Epidermal melanocyte (primary cell): ENCODE data around the gene CAPZB.
A peak's percentile ranks its signal among the peaks of the same experiment; 100 is the strongest.

Experiments
- DNase-seq: peaks from one replicate; pipeline ENCODE4 v3.0.0; 2011; ENCODE audit warnings: low spot score; ENCODE audit not compliant: insufficient read length

Gene CAPZB

DNA sequence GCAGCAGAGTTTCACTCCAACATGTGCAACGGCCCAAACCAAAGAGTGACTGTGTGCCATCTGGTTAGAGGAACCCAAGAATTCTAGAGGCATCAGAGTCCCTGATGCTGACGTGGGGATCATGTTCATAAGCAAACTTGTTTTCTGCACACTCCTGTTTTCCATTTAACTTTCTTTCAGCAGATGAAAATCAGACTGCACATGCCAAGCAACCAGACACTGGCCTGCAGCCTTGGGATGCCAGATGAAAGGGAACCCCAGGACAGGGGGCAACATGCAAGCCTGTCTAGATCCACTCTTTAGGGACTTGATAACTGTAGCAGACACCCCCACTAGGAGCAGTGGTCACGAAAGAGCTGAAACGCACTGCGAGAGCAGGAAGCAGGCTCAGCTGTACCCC lies 116.4 kb downstream of the CAPZB start:
- no peak for DNase-seq

DNA sequence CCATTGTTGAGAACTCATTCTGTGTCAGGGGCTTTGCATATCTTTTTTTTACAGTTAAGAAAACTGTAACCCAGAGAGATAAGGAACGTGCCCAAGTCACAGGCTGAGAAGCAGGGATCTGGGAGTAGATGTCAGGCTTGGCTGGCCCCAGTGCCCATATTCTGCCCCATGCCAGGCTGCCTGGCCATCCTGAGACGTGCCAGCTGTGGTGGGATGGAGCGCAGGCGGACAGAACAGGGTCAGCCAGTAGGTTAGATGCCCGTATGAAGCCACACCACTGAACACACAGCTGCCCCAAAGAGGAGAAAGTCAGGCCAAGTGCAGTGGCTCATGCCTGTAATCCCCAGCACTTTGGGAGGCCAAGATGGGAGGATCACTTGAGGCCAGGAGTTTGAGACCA lies 117.3 kb downstream of the CAPZB start:
- DNase-seq: no peak

GRCh38 chr1:19367584-19368041 lies 117.7 kb downstream of the CAPZB start:
- DNase-seq: no peak

DNA sequence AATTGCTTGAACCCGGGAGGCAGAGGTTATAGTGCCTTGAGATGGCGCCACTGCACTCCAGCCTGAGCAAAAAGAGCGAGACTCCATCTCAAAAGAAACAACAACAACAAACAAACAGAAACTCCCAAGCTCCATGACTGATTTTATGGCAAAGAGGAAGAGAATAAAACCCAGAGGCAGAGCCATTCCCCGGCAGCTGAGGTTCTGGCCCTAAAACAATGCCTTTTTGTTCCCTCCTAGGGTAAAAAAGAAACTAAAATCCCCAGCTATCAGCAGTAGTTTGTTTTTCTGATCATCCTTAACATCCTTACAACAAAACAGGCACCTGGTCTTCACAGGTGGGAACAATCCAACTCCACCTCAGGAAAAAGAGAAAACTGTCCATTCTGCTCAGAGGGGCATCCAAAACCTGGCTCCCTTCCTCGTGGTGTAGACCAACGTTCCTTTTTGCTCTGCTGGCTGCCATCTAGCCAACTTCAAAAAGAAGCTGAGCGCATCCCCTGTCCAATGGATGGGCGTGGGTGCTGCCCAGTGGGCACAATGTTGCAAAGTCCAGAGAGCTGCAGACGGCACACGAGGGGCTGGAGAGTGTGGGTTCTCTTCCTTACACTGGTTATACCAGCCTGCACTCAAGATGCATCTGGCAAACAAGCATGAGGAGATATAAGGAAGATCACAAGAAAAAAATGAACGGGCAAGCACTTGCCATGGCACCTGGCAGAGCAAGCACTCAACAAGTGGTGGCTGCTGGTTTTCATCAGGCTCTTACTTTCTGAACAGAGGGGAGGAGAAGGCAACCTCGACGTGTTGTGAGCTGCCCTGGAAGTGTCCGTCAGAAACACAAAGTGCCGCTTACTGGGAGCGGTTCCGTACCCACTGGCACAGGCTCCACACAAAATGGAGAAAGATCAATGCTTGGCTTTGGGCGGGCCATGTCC lies 118.5 kb downstream of the CAPZB start:
- peak; percentile 47 for DNase-seq

- no peak for DNase-seq
Measured at GRCh38 chr1:19365721-19366120, 119.6 kb downstream of the CAPZB start.

DNA sequence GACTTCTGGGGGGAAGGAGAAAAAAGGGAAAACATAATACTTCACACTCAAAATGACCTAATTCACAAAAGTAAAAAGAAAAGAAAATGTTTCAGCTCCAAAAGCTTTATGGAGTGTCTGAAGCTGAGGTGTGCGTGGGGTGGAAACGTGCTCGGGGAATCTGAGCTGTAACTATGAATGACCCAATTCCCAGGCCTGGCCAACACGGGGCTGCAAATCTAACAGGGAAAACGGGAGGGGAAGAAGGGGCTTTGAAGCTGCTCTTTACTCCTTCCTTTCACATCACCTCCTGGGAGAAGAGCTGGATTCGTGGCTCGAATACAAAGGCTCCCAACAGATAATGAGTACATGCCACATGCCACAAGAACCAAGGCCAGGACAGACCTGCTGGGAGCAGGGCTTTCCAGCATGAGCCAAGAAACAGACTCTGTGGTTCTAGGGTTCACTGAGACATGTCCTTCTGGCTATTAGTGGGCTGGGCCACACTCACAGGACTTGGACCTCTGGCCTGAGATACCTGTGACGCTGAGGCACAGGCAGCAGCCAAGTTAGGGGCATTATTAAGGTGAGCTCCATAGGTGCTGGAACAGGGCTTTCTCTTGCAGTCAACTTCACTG lies 121.7 kb downstream of the CAPZB start:
- DNase-seq: no peak

- no peak for DNase-seq
Measured at GRCh38 chr1:19361611-19362147, 123.7 kb downstream of the CAPZB start.

- DNase-seq: no peak
Measured at GRCh38 chr1:19360843-19361610, 124.3 kb downstream of the CAPZB start.

DNA sequence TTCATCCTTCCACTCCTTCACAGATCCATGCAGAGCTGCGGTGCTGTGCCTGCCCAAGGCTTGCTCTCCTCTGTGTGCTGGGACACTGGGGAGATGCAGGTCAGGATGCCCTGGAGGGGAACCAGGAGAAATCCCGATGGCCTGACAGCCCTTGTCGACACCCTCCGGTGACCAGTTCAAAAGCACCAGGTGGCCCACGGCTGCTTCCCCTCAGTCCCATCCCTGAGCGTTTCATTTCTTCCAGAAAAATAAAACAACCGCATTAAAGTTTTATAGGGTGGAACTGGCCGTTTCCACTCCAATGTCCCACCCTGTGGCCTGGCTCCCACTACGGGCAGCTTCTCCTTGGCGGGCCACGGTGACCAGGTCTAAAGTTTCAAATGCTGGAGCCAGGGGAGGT lies 124.9 kb downstream of the CAPZB start:
- no peak for DNase-seq

DNA sequence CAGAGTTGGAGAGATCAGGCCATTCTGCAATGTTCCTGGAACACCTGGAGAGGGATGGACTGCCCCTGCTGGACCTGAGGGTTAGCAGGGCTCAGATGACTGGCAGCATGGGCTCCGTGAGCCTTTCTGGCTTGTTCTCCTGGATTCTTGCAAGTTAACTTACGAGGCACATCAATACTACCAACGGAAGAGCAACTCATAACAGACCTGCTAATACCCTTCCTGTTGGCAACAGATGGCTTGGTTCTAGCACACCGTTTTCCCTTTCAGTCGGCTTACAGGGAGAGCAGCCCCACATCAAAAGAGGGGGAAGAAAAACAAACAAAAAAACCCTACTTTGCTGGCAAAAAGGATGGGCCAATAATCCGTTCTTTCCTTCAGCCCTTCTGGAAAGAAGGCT lies 125.3 kb downstream of the CAPZB start:
- no peak for DNase-seq

DNA sequence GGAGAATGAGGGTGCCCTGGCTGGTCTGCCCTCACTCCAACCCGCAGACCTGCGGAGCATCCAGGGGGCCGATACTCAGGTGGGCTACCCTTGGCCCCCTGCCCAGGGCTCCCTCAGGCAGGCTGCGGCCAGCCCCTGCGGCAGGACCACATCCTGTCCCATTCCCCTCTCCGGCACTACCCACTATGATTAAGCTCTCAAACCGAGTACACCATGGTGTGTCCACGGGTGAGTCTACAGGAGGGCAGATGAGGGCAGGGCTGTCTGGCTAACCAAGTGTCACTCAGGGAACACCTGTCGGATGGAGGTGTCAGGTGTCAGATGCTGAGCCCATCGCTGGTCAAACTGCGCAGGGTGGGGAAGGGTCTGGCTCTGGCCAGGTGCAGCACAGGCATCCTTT lies 126.0 kb downstream of the CAPZB start:
- no peak for DNase-seq

- no peak for DNase-seq
Measured at GRCh38 chr1:19358710-19359109, 126.6 kb downstream of the CAPZB start.

DNA sequence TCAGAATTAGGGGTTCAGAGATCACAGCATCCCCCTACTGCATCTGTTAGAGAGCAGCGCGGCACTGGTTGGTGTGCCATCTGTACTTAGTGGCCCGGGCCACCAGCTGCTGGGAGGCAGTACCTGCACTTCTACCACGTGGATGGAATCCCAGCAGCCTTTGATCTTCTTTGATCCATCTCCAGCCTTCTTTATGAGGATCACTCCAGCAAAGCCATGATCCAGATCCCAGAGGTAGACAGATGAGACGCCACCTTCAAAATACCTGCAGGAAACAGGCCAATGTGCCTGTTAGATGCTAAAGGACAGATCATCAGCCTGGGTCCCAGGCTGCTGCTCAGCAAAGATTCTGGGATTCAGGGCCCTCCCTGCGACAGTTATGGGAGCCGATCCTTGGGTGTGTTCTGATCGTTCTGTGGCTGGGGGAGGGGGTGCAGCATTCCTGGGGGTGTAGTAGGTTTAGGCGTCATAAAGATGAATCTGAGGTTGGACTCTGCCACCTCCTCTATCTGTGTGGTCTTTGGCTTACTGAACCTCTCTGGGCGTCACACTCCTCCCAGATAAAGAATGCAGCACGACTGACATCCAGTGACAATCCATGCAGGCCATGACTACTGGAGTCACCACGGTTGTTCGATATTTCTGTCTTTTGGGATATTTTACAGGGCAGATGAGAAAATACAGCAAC lies 127.9 kb downstream of the CAPZB start:
- DNase-seq: no peak

DNA sequence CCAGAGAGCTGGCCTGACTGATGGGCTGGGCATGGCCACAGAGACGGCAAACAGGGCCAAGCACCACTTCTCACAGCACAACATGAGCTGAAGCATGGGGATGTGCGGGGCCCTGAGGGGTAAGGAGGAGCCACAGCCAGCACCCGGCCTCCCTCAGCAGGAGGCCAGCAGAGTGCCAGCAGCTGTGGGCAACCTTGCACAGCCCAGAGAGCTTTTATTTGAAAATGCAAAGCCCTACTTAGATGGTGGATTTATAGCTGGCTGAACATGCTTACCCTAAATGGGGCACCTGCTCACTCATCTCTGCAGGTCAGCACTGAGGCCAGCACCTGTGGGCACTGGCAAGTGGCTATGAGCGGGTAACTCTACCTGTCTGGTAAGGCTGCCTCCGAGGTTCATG lies 129.1 kb downstream of the CAPZB start:
- no peak for DNase-seq

- DNase-seq: no peak
Measured at GRCh38 chr1:19354531-19354981, 130.8 kb downstream of the CAPZB start.

GRCh38 chr1:19353596-19353995 lies 131.7 kb downstream of the CAPZB start:
- DNase-seq: no peak

DNA sequence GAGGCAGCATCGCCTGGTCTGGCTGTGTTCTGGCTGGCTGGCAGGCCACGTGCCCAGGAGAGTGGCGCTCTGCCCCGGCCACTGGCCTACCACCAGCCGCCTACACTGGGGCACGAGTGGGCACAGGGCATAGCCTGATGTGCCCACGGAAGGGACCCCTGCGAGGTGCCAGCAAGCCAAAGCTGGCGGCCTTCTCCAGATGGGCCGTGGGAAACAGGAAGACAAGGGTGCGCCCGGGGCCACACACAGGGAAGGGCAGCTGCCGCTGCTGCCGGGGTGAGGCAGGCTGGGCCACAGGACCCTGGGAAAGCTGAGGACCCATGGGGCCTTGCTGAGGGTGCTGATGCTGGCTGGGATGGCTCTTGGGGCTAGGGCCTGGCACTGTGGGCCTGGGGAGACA lies 132.5 kb downstream of the CAPZB start:
- no peak for DNase-seq

GRCh38 chr1:19351873-19352272 lies 133.5 kb downstream of the CAPZB start:
- DNase-seq: no peak

DNA sequence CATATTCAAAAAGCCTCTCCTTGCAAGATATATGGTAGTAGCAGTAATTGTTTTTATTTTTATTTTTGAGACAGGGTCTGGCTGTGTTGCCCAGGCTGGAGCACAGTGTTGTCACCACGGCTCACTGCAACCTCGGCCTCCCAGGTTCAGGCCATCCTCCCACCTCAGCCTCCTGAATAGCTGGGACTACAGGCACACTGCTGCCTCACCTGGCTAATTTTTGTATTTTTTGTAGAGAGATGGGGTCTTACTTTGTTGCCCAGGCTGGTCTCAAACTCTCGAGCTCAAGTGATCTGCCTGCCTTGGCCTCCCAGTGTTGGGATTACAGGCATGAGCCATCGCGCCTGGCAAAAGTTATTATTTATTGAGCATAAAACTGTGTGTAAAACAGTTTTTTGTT lies 134.8 kb downstream of the CAPZB start:
- no peak for DNase-seq

DNA sequence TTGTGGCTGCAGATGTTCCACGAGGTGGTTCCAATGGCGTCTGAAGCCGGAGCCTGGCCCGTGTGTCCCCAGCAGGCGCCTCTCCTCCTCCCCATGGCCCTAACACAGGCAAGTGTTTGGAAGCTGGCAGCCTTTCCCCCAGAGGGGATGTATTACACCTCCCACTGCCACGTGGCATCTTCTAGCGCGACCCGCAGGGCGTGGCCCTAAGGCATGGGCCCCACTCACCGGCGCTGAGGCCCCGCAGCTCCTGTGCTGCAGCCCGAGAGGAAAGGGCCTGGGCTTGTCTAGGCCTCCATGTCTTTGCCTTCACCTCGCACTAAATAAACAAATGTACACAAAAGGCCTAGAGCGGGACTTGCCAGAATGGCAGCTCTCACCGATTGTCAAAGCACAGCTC lies 135.3 kb downstream of the CAPZB start:
- DNase-seq: no peak
